Stomach (tissue), 9 donors: Measurements from ENCODE around the gene OR4E2. TPM values are rescaled to one million over a fixed set of nuclear protein-coding genes. Genes with fewer than 3 reads are reported as not detected.
"Not testable (repeated sequence)": the region's sequence is repeated elsewhere in the genome, so short reads cannot be mapped to it uniquely, and the experiment has no call there.

Experiments
- DNase-seq, 2 donors: peaks; one replicate each; pipeline versions ENCODE4 v3.0.0 to v3.0.0-alpha.2; 2013 to 2019
- H3K27ac ChIP-seq, 5 donors: fragments of 200-600 bp in 4 of 5; sonication (generic) in 4 of 5; one replicate each; pipeline ENCODE4 v1.5.1; 2013 to 2019; ENCODE audit warnings: mild to moderate bottlenecking in 1 of 5, moderate library complexity in 1 of 5
- H3K27me3 ChIP-seq, 3 donors: fragments of 200-600 bp; sonication (generic); one replicate each; pipeline ENCODE4 v1.5.1; 2017 to 2019; ENCODE audit warnings: mixed run types in 1 of 3
- H3K36me3 ChIP-seq, 4 donors: fragments of 200-600 bp; sonication (generic); 1 replicate in 3 of 4; 2 replicates in 1 of 4; pipeline ENCODE4 v1.5.1; 2016 to 2019
- H3K4me1 ChIP-seq, 4 donors: fragments of 200-600 bp; sonication (generic); one replicate each; pipeline ENCODE4 v1.5.1; 2016 to 2019
- H3K4me3 ChIP-seq, 4 donors: fragments of 200-600 bp; sonication (generic) in 3 of 4; one replicate each; pipeline ENCODE4 v1.5.1; 2016 to 2019; ENCODE audit warnings: mild to moderate bottlenecking in 1 of 4
- H3K9me3 ChIP-seq, 4 donors: fragments of 200-600 bp; sonication (generic); one replicate each; pipeline ENCODE4 v1.5.1; 2016 to 2019
- CTCF ChIP-seq, 7 experiments: fragments of 450-650 bp in 4 of 7; fragments of 200-600 bp in 3 of 7; sonication (generic) in 3 of 7; IDR thresholded peaks; one replicate each; pipeline ENCODE4 v1.5.1; 2016 to 2019; ENCODE audit warnings: antibody characterized with exemption in 7 of 7, control low read depth in 2 of 7, mild to moderate bottlenecking in 1 of 7
- EP300 ChIP-seq: sonication (generic); formaldehyde crosslinking; IDR thresholded peaks from one replicate; pipeline ENCODE4 v1.6.1; 2017; ENCODE audit warnings: antibody characterized with exemption
- POLR2A ChIP-seq, 4 donors: fragments of 450-650 bp; IDR thresholded peaks; one replicate each; pipeline ENCODE4 v1.6.1; 2016; ENCODE audit warnings: antibody characterized with exemption in 4 of 4, control low read depth in 2 of 4, mild to moderate bottlenecking in 1 of 4, moderate library complexity in 1 of 4
- POLR2AphosphoS5 ChIP-seq, 3 donors: sonication (generic); formaldehyde crosslinking; IDR thresholded peaks; one replicate each; pipeline ENCODE4 v1.6.1; 2016; ENCODE audit warnings: antibody characterized with exemption in 3 of 3
- WGBS, 5 donors: extraction: QIAGEN DNeasy Blood & Tissue Kit in 3 of 5; methylation state at CpG; one replicate each; pipeline versions ENCODE4 v1.1.5 to v1.1.7; 2013 to 2018; 5-methylcytosine and 5-hydroxymethylcytosine counted together
- intact Hi-C: fragments of 100-400 bp; cut with DNase I; formaldehyde crosslinking; loops from one replicate; pipeline ENCODE4 v1.15.1; 2023; ENCODE audit warnings: low total_unique reads
- polyA plus RNA-seq, 3 donors: library from polyadenylated mRNA; stranded (reverse); fragments of 200-250 nt; gene quantifications; one replicate each; pipeline ENCODE4 v1.2.3, GENCODE V29; 2013
- total RNA-seq, 5 donors: library from RNA; depleted of rRNA; stranded (reverse); fragments of >200 nt; gene quantifications; one replicate each; pipeline versions ENCODE4 v1.1.0 to v1.2.3, GENCODE V29; 2014 to 2016
- donor health status: healthy with polysubstance abuse.
- donor health status: Bipolar disorder and iron deficiency.
- donor health status: healthy.

Gene OR4E2
- total and polyA plus RNA-seq, 8 donors: not detected

- H3K27me3 ChIP-seq: peaks cover 0 to 6% (median 0%) of the 10 kb centered on the region in 3 donors
- no peak overlapping the region for H3K4me3 ChIP-seq
- DNase-seq: no peak
- no peak overlapping the region for H3K27ac ChIP-seq
- no peaks in the 10 kb centered on the region for H3K36me3 ChIP-seq
- H3K4me1 ChIP-seq: no peaks in the 10 kb centered on the region
- intact Hi-C loops: no loop called here
- 67 to 84% (median 75%) methylated on average over 3 of the region's 3 CpGs for WGBS, 5 donors
- TF ChIP-seq EP300 (no peak), POLR2A (IDR thresholded peaks at IDR 0.05) (no peak), POLR2AphosphoS5 (IDR thresholded peaks at IDR 0.05) (no peak), CTCF (IDR thresholded peaks at IDR 0.05) (no peak)
- H3K9me3 ChIP-seq: peaks cover 0 to 4% (median 0%) of the 10 kb centered on the region in 4 donors
Observed at GRCh38 chr14:21626491-21627230, 27.0 kb upstream of the OR4E2 start.

DNA sequence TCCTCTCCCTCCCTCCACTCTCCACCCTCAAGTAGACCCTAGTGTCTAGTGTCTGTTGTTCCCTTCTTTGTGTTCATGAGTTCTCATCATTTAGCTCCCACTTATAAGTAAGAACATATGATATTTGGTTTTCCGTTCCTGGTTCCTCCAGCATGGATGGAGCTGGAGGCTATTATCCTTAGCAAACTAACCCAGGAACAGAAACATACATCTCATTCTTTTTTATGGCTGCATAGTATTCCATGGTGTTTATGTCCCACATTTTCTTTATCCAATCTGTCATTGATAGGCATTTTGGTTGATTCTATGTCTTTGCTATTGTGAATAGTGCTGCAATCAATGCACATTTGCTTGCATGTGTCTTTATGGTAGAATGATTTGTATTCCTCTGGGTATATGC is 23.1 kb upstream of the OR4E2 start:
- WGBS, 5 donors: 85 to 100% (median 95%) methylated on average over 1 of the region's 1 CpG
- DNase-seq, H3K27ac ChIP-seq, H3K9me3 ChIP-seq, intact Hi-C loops, H3K27me3 ChIP-seq, H3K36me3 ChIP-seq, H3K4me1 ChIP-seq, H3K4me3 ChIP-seq: not testable (repeated sequence)

GRCh38 chr14:21631084-21631483 is 22.6 kb upstream of the OR4E2 start:
- Histone ChIP-seq H3K9me3 (peaks cover 0 to 4% (median 0%) of the 10 kb centered on the region in 4 donors), H3K27ac (no peak overlapping the region), H3K4me1 (no peaks in the 10 kb centered on the region), H3K36me3 (no peaks in the 10 kb centered on the region), H3K27me3 (peaks cover 0 to 4% (median 0%) of the 10 kb centered on the region in 3 donors), H3K4me3 (no peak overlapping the region)
- peak in 1 of 2 donors; percentile 2 for DNase-seq
- intact Hi-C loops: no loop called here
- WGBS, 5 donors: 20 to 35% (median 23%) methylated on average over 3 of the region's 3 CpGs
- no peak for TF ChIP-seq POLR2AphosphoS5 (IDR thresholded peaks at IDR 0.05)
- no peak for TF ChIP-seq CTCF (IDR thresholded peaks at IDR 0.05)
- TF ChIP-seq POLR2A (IDR thresholded peaks at IDR 0.05): no peak
- no peak for TF ChIP-seq EP300

DNA sequence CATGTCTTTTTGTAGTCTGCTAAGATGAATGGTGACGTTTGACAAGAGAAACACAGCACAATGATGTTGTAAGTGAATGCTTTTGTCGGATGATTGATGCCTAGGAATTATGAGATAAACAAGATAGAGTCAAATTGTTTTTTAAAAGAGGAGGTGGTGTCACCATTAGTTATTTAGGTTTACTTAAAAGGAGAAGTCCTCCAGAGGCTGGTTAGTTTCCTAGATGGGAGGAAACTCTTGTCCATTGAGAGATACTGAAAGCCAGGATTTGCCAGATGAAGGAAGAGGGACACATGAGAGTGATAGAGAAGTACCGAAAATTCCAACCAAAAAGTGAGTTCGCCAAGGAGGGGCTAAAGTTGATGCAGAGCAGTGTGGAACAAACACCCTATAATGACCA is 18.8 kb upstream of the OR4E2 start, which contains the start of gene OR10G2:
Gene OR10G2 (minus strand): TSS at position 101 of the 400 bp plus-strand sequence. CDS start 98 bp downstream, at position 3.
- 65 to 78% (median 76%) methylated on average over 4 of the region's 4 CpGs for WGBS, 5 donors
- no peak for TF ChIP-seq POLR2A (IDR thresholded peaks at IDR 0.05)
- TF ChIP-seq POLR2AphosphoS5 (IDR thresholded peaks at IDR 0.05): no peak
- TF ChIP-seq EP300: no peak
- TF ChIP-seq CTCF (IDR thresholded peaks at IDR 0.05): no peak
- H3K4me1 ChIP-seq: no peaks in the 10 kb centered on the region
- intact Hi-C loops: no loop called here
- H3K9me3 ChIP-seq: peaks cover 0 to 4% (median 0%) of the 10 kb centered on the region in 4 donors
- no peak within 1 kb of the TSS for H3K4me3 ChIP-seq
- H3K27ac ChIP-seq: no peak within 1 kb of the TSS
- H3K27me3 ChIP-seq: no peaks in the 10 kb centered on the region
- H3K36me3 ChIP-seq: no peaks in the 10 kb centered on the region
- no peak for DNase-seq

DNA sequence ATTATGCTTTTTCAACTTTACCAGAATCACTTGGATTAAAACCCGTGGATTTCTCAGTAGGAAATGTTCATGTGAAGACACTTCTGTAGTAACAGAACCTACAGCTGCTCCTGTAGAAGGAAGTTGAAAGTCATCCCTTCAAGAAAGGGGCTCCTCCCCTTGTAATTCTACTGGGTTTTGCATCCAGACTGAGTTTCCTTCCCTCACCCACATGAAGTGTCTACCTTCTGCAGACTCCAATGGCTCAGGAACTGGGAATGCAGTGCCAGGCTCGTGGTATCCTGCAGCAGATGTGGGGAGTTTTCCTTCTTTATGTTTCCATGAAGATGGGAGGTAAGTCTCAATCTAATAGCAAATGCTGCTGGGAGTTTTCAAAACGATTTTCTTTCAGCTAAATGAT is 11.0 kb upstream of the OR4E2 start:
- no peak overlapping the region for H3K27ac ChIP-seq
- TF ChIP-seq POLR2A (IDR thresholded peaks at IDR 0.05) (no peak), POLR2AphosphoS5 (IDR thresholded peaks at IDR 0.05) (no peak), CTCF (IDR thresholded peaks at IDR 0.05) (no peak), EP300 (no peak)
- H3K9me3 ChIP-seq: peaks cover 0 to 6% (median 0%) of the 10 kb centered on the region in 4 donors
- H3K4me3 ChIP-seq: no peak overlapping the region
- no peaks in the 10 kb centered on the region for H3K4me1 ChIP-seq
- DNase-seq: no peak
- no peaks in the 10 kb centered on the region for H3K36me3 ChIP-seq
- 52 to 66% (median 56%) methylated on average over 3 of the region's 3 CpGs for WGBS, 5 donors
- peaks cover 0 to 4% (median 0%) of the 10 kb centered on the region in 3 donors for H3K27me3 ChIP-seq
- intact Hi-C loops: no loop called here
